Brain microvascular endothelial cell (primary cell): Measurements from ENCODE around the gene SFMBT2.

Experiments
- DNase-seq: peaks from one replicate; pipeline ENCODE4 v3.0.0-alpha.2; 2020
- H3K27ac ChIP-seq: fragments of 250-450 bp; sonication (Bioruptor Pico); 2 replicates; pipeline ENCODE4 v1.5.1; 2020; ENCODE audit warnings: mild to moderate bottlenecking, moderate library complexity
- H3K27me3 ChIP-seq: fragments of 250-450 bp; sonication (Bioruptor Pico); replicated peaks from 2 replicates; pipeline ENCODE4 v1.5.1; 2020; ENCODE audit warnings: mild to moderate bottlenecking
- H3K36me3 ChIP-seq: fragments of 250-450 bp; sonication (Bioruptor Pico); replicated peaks from 2 replicates; pipeline ENCODE4 v1.5.1; 2020; ENCODE audit warnings: mild to moderate bottlenecking
- H3K4me3 ChIP-seq: 2 replicates; pipeline ENCODE4 v1.5.1; 2011; ENCODE audit warnings: low read depth, mild to moderate bottlenecking, control low read depth, low read length, moderate library complexity
- in situ Hi-C: cut with HindIII; loops from 2 replicates; pipeline ENCODE4 v1.10.0; 2017; ENCODE audit warnings: low sequenced_read_pairs, low pct_ligation_motif_present
- TF ChIP-seq, protein P1 (sequence below): IDR thresholded peaks from 2 replicates; pipeline ENCODE4 v1.5.1; 2011; ENCODE audit warnings: low read depth, mild to moderate bottlenecking, moderate library complexity, low read length, control low read depth, inconsistent platforms; ENCODE audit errors: missing control alignments

The SFMBT2 gene

DNA sequence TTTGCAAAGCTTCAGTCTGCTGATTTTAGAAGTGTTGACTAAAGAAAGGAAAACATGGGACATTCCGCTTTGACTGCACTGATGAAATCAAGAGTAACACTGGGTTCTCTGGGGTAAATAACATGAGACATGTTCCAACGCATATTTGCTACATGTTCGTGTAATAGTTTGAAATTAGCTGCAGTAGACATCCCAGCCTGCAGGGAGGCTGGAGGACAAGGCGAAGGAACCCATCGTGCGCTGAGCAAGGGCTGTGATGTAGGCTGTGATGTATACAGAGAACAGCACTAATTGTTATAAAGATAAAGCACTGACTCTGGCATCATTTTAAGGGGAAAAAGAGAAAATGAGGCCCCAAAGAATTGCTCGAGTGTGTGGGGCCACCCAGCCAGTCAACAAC, 40.3 kb downstream of the SFMBT2 start:
- Histone ChIP-seq H3K4me3 (no peak overlapping the region), H3K27me3 (no peaks in the 10 kb centered on the region), H3K27ac (no peak overlapping the region), H3K36me3 (no peaks in the 10 kb centered on the region)
- no peak for DNase-seq
- in situ Hi-C loops = no loop called here
- TF ChIP-seq, protein P1, sequence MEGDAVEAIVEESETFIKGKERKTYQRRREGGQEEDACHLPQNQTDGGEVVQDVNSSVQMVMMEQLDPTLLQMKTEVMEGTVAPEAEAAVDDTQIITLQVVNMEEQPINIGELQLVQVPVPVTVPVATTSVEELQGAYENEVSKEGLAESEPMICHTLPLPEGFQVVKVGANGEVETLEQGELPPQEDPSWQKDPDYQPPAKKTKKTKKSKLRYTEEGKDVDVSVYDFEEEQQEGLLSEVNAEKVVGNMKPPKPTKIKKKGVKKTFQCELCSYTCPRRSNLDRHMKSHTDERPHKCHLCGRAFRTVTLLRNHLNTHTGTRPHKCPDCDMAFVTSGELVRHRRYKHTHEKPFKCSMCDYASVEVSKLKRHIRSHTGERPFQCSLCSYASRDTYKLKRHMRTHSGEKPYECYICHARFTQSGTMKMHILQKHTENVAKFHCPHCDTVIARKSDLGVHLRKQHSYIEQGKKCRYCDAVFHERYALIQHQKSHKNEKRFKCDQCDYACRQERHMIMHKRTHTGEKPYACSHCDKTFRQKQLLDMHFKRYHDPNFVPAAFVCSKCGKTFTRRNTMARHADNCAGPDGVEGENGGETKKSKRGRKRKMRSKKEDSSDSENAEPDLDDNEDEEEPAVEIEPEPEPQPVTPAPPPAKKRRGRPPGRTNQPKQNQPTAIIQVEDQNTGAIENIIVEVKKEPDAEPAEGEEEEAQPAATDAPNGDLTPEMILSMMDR = no peak

DNA sequence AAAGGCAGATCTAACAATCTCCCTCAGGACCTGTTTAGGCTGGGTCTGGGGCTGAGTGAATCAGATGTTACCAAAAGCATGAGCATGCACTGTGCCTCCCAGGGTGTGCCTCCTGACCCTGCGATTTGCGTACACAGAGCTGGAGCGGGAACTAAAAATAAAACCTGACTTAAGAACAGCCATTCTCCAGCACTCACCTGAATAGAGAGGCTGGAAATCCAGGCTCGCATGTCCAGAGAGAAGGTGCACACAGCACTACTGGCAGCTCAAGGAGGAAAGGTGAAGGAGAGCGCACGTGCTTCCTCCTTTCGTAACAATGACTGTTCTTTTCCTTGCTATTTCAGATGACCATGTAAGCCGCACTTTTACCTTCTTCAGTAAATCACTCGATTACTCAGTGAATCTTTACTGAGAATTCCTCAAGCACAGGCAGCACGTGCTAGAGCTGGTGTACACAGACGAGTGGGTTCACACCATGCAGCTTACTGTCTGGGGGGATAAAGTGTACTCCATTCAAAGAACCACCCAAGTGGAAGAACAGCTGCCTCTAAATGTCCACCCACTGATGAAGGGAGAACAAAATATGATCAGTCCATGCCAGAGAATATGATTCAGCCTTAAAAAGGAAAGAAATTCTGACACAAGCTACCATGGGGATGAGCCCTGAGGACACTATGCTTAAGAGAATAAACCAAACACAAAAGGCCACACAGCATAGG, 45.6 kb downstream of the SFMBT2 start:
- TF ChIP-seq, protein P1 = no peak
- H3K4me3 ChIP-seq = no peak overlapping the region
- DNase-seq = no peak
- H3K27me3 ChIP-seq = no peaks in the 10 kb centered on the region
- H3K36me3 ChIP-seq = no peaks in the 10 kb centered on the region
- no peak overlapping the region for H3K27ac ChIP-seq
- in situ Hi-C loops = no loop called here

DNA sequence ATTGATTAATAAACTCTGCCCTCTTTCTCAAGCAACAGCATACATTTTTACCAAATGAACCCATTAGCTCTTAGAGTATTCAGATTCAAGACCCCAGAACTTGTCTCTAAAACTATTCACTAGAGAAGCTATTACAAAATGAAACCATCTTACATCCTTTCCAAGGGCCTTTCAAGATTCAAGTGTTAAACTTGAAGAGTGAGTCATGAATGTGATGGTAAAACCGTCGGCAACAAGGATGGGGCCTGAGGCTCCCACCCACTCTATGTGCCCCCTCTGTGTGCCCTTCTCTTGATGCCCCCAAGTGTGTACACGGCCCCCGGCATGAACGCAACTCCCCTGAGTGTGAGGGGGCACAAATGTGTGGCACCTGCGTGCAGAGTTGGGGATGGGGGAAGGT, 46.4 kb downstream of the SFMBT2 start:
- H3K36me3 ChIP-seq = no peaks in the 10 kb centered on the region
- H3K27me3 ChIP-seq = no peaks in the 10 kb centered on the region
- no peak overlapping the region for H3K27ac ChIP-seq
- H3K4me3 ChIP-seq = no peak overlapping the region
- TF ChIP-seq, protein P1 = no peak
- in situ Hi-C loops = no loop called here
- no peak for DNase-seq

DNA sequence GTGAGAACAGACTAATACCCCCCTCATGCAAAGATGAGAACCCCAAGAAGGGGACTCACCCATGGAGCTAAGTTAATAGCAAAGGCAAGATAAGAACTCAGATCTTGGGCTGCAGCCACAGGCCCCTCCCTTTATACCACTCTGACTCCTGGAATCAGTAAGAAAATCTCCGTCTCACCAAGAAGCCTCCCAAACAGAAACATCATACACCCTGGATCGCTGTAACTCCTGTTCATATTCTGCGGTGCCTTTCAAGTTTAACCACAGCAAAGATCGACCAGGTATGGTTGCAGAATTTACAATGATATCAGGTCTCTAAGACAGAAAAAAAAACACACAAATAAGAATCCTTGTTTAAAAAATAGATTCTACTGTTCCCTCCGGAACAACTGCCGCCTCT, 47.1 kb downstream of the SFMBT2 start:
- TF ChIP-seq, protein P1 = no peak
- Histone ChIP-seq H3K4me3 (no peak overlapping the region), H3K27ac (no peak overlapping the region), H3K27me3 (no peaks in the 10 kb centered on the region), H3K36me3 (no peaks in the 10 kb centered on the region)
- in situ Hi-C loops = no loop called here
- DNase-seq = no peak

DNA sequence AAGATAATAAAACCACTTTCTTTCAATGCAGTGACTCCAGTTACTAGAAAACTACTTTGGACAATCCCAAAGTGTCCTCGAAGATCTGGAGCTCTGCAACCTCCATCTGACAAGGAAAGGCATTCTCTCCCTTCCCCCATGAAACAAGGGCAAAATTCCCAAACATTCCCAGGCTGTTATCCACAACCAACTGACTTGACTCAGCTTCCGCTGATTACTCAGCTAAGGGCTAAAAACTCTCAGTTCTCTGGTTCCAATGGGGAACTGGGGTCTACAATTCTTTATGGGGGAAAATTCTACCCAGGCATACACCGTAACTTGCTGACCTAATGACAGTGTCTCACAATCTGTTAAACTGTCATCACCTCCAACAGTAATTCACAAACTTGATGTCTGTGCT, 48.4 kb downstream of the SFMBT2 start:
- no peak for DNase-seq
- H3K36me3 ChIP-seq = no peaks in the 10 kb centered on the region

More for the DNA sequence above, 48.4 kb downstream of the SFMBT2 start:
- in situ Hi-C loops = no loop called here
- no peaks in the 10 kb centered on the region for H3K27me3 ChIP-seq
- TF ChIP-seq, protein P1 = no peak
- H3K27ac ChIP-seq = no peak overlapping the region
- no peak overlapping the region for H3K4me3 ChIP-seq
